ENCODE results near the gene IFT43. TPM values are rescaled to one million over a fixed set of nuclear protein-coding genes. Genes with fewer than 3 reads are reported as not detected.

IFT43 gene
- total and polyA plus RNA-seq, 4 donors: 42.1 to 64.0 (median 53.4) TPM

DNA sequence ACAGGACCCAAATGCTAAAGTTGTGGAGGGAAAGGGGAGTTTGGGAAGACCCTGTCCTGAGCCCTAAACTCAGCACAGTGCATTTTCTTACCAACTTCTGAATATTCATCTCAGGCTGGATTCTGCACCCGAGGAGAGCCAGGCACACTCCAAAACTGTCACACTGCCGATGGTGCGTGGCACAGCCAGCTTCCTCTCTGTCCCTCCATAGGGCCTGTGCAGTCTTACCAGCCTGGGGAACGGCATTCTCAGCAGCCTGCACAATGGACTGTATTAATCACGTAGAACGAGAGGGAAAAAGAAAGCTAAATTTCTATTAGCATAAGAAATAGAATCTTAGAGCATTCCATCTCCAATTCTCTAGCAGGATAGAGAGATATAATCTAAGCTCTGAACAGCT, 94.9 kb downstream of the IFT43 start:
- ATAC-seq (ENCODE audit: low FRiP score) (no peak), DNase-seq (no peak)
- H3K27me3 ChIP-seq (ENCODE audit: control insufficient read depth in 1 of 2, insufficient read depth in 2 of 2, low read length in 1 of 2): no peaks in the 10 kb centered on the region
- H3K36me3 ChIP-seq (ENCODE audit: control insufficient read depth in 1 of 2, insufficient read depth in 2 of 2, low read length in 1 of 2): peaks cover 0 to 7% of the 10 kb centered on the region in 2 donors
- H3K4me1 ChIP-seq (ENCODE audit: control insufficient read depth in 1 of 2, insufficient read depth in 2 of 2, low read length in 2 of 2): no peaks in the 10 kb centered on the region
- no peak overlapping the region for H3K4me3 ChIP-seq (ENCODE audit: low read length in 2 of 2)
- WGBS, 2 donors: 52 to 53% methylated on average over 6 of the region's 6 CpGs
- no peak overlapping the region for H3K27ac ChIP-seq (ENCODE audit: low read depth in 1 of 2, low read length in 2 of 2)
- intact Hi-C loops (cut with DNase I): no loop called here
- H3K9me3 ChIP-seq (ENCODE audit: control insufficient read depth, low read length): no peaks in the 10 kb centered on the region

DNA sequence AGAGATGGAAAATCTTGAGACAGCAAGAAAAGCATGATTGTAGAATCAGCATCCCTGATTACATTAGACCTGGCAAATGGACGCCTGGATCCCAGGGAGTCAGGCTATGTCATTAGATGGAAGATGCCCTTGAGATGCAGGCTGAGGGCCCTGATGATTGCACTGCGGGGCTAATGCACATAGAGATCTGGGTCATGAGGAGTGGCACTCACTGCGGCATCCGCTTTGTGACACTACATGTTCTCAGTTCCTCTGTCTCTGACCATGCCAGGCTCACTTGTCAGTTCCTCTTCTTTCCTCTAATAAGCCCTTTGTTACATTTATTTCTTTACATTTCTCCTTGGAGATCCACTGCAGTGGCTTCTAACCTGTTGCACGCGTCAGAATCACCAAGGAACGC, 96.1 kb downstream of the IFT43 start:
- DNase-seq: no peak
- Histone ChIP-seq H3K27ac (ENCODE audit: low read depth in 1 of 2, low read length in 2 of 2) (no peak overlapping the region), H3K4me1 (ENCODE audit: control insufficient read depth in 1 of 2, insufficient read depth in 2 of 2, low read length in 2 of 2) (no peaks in the 10 kb centered on the region), H3K9me3 (ENCODE audit: control insufficient read depth, low read length) (no peaks in the 10 kb centered on the region), H3K36me3 (ENCODE audit: control insufficient read depth in 1 of 2, insufficient read depth in 2 of 2, low read length in 1 of 2) (peaks cover 0 to 7% of the 10 kb centered on the region in 2 donors), H3K4me3 (ENCODE audit: low read length in 2 of 2) (no peak overlapping the region), H3K27me3 (ENCODE audit: control insufficient read depth in 1 of 2, insufficient read depth in 2 of 2, low read length in 1 of 2) (no peaks in the 10 kb centered on the region)
- WGBS, 2 donors: 94 to 97% methylated on average over 7 of the region's 7 CpGs
- ATAC-seq (ENCODE audit: low FRiP score): no peak
- intact Hi-C loops (cut with DNase I): no loop called here

DNA sequence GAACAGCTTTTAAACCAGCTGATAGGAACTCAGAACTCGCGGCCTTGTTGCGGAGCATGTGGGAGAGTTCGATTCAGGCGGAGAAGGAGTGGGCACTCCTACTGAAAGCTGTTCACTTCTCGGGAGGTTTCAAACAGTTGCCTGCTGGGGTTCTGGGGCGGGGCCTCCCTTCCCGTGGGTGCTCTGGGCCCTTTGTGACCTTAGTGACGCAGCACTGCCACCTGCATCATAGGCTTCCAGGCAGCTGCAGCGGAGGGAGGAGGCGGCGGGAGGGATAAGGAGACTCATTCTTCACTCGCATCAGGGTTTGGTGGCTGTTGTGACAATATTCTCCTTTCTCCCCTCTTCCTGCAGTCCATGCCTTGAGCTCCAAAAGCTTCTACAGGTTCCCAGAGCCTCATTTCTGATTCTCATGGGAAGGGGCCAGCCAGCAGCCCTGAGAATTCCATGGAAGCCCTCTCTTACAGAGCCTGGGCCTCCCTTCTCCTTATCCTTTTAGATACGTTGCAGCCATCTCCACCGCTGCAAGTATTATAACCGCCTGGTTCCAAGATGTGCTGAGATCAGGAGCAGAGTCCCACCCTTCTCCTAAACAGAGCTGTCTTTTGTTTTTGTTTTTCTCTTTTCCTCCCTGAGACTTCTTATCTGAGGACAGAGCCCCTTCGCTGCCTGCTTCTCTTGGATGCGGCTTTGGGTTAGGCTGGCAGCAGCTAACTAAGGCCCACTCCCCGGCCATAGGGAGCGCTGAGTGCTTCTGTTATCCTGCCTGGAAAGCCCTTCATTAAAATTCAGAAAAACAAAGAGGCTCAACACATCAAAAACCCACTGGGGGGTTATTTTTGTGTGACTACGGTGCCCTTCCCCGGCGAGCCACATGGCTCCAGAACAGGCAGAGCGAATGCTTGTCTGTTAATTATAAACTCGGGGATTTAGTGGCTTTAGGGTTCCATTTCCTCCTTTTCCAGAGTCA, 98.5 kb downstream of the IFT43 start:
- Histone ChIP-seq H3K27ac (ENCODE audit: low read depth in 1 of 2, low read length in 2 of 2) (no peak overlapping the region), H3K4me3 (ENCODE audit: low read length in 2 of 2) (no peak overlapping the region), H3K9me3 (ENCODE audit: control insufficient read depth, low read length) (no peaks in the 10 kb centered on the region), H3K36me3 (ENCODE audit: control insufficient read depth in 1 of 2, insufficient read depth in 2 of 2, low read length in 1 of 2) (peaks cover 0 to 7% of the 10 kb centered on the region in 2 donors), H3K4me1 (ENCODE audit: control insufficient read depth in 1 of 2, insufficient read depth in 2 of 2, low read length in 2 of 2) (no peaks in the 10 kb centered on the region), H3K27me3 (ENCODE audit: control insufficient read depth in 1 of 2, insufficient read depth in 2 of 2, low read length in 1 of 2) (no peaks in the 10 kb centered on the region)
- intact Hi-C loops (cut with DNase I): no loop called here
- 80 to 84% methylated on average over 25 of the region's 25 CpGs for WGBS, 2 donors
- ATAC-seq (ENCODE audit: low FRiP score) (no peak), DNase-seq (no peak)

DNA sequence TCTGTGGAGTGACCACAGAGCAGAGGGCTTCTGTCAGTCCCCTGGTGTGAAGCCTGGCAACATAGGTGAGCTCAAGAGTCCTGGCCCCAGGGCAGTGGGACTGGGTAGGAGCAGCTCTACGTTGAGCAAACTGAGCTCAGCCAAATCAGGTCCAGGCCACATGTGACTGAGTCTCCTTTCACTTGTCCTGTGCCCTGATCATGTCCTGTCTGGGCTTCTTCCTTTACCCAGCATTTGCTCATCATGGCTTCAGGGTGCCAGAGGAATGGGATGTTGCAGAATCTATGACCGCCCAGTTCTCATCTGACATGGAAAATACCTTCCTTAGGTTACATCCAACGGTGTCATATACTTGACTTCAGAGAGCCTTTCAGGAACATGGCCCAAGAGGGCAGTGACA, 99.8 kb downstream of the IFT43 start:
- H3K4me1 ChIP-seq (ENCODE audit: control insufficient read depth in 1 of 2, insufficient read depth in 2 of 2, low read length in 2 of 2): no peaks in the 10 kb centered on the region
- no peak overlapping the region for H3K27ac ChIP-seq (ENCODE audit: low read depth in 1 of 2, low read length in 2 of 2)
- intact Hi-C loops (cut with DNase I): no loop called here
- DNase-seq: no peak
- 78 to 84% methylated on average over 3 of the region's 3 CpGs for WGBS, 2 donors
- peaks cover 0 to 7% of the 10 kb centered on the region in 2 donors for H3K36me3 ChIP-seq (ENCODE audit: control insufficient read depth in 1 of 2, insufficient read depth in 2 of 2, low read length in 1 of 2)
- no peak for ATAC-seq (ENCODE audit: low FRiP score)
- H3K27me3 ChIP-seq (ENCODE audit: control insufficient read depth in 1 of 2, insufficient read depth in 2 of 2, low read length in 1 of 2): no peaks in the 10 kb centered on the region
- H3K9me3 ChIP-seq (ENCODE audit: control insufficient read depth, low read length): no peaks in the 10 kb centered on the region
- H3K4me3 ChIP-seq (ENCODE audit: low read length in 2 of 2): no peak overlapping the region

DNA sequence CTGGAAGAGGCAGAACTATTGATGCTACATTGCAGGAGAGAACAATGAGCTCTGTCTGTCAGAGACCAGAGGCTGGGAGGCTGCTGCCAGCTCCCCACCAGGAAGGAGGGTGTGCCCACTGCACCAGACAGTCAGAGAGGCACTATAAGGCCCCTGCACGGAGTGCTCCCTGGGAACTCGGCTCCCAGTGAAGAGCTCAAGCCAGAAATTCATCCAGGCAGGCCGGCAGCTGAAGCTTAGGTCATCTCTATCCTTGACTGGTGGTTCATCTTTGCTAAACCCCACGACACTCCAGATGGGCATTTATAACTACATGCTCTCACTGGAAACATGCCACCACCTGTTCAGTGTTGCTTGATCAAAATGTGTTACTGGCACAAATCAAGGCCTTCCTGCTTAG, 101.1 kb downstream of the IFT43 start:
- no peaks in the 10 kb centered on the region for H3K9me3 ChIP-seq (ENCODE audit: control insufficient read depth, low read length)
- intact Hi-C loops (cut with DNase I): no loop called here

DNA sequence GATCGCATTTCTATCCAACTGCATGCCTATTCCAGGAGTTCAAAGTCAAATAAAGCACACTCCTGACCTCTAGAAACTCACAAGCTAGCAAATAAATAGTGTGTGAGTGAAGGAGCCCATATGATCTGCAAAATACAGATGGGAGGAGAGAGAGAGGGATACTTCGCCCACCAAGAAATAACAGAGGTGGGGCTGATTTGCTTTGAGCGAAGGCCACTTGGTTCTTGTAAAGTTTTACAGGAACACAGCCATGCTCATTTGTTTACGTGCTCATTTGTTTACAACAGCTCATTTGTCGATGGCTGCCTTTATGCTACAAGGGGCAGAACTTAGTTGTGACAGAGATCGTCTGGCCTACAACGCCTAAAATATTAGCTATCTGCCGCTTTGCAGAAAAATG, 102.8 kb downstream of the IFT43 start:
- ATAC-seq (ENCODE audit: low FRiP score) (no peak), DNase-seq (no peak)
- H3K27ac ChIP-seq (ENCODE audit: low read depth in 1 of 2, low read length in 2 of 2): no peak overlapping the region
- H3K4me3 ChIP-seq (ENCODE audit: low read length in 2 of 2): no peak overlapping the region
- peaks cover 0 to 3% of the 10 kb centered on the region in 2 donors for H3K36me3 ChIP-seq (ENCODE audit: control insufficient read depth in 1 of 2, insufficient read depth in 2 of 2, low read length in 1 of 2)
- no peaks in the 10 kb centered on the region for H3K4me1 ChIP-seq (ENCODE audit: control insufficient read depth in 1 of 2, insufficient read depth in 2 of 2, low read length in 2 of 2)
- intact Hi-C loops (cut with DNase I): no loop called here
- 82 to 84% methylated on average over 8 of the region's 8 CpGs for WGBS, 2 donors
- no peaks in the 10 kb centered on the region for H3K9me3 ChIP-seq (ENCODE audit: control insufficient read depth, low read length)
- H3K27me3 ChIP-seq (ENCODE audit: control insufficient read depth in 1 of 2, insufficient read depth in 2 of 2, low read length in 1 of 2): no peaks in the 10 kb centered on the region

More for the DNA sequence above, 101.1 kb downstream of the IFT43 start:
- H3K36me3 ChIP-seq (ENCODE audit: control insufficient read depth in 1 of 2, insufficient read depth in 2 of 2, low read length in 1 of 2): peaks cover 0 to 7% of the 10 kb centered on the region in 2 donors
- H3K27me3 ChIP-seq (ENCODE audit: control insufficient read depth in 1 of 2, insufficient read depth in 2 of 2, low read length in 1 of 2): no peaks in the 10 kb centered on the region
- no peak overlapping the region for H3K27ac ChIP-seq (ENCODE audit: low read depth in 1 of 2, low read length in 2 of 2)
- DNase-seq (no peak), ATAC-seq (ENCODE audit: low FRiP score) (no peak)
- no peak overlapping the region for H3K4me3 ChIP-seq (ENCODE audit: low read length in 2 of 2)
- WGBS, 2 donors: 74 to 84% methylated on average over 4 of the region's 4 CpGs
- no peaks in the 10 kb centered on the region for H3K4me1 ChIP-seq (ENCODE audit: control insufficient read depth in 1 of 2, insufficient read depth in 2 of 2, low read length in 2 of 2)

DNA sequence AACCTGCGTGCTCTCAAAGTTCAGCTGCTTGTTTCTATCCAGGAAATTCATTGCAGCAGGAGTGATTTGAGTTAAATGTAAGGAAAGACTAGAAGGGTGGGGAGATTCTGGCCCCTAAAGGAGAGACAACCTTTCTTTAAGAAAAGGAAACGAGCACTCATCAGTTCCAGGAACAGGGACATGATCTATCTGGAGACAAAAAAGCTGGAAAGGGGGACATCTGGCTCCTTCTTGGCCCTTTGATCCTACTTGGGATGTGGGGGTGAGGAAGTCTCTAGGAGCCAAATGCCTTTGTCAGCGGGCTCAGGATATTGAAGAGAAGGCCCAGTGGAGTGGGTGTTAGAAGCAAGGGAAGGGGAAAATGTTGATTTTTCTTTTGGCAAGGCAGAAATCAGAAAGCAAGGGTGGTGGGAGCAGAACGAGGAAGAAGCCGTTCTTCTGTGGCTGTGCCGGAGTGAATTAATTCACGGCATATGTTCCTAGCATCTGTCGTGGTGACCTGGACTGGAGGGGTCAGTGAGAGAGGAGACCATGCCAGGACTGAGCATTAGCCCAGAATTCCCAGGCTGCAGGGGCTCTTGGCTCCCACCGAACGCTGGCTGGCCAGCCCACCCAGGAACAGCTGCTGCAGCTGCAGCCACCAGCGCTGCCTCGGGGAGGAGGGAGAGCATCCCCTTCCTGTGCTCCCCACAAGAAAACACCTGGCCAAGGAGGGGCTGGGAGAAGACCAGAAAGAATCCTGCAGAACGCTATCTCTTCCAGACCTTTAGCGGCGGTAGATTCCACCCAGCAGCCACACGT, 103.4 kb downstream of the IFT43 start:
- Histone ChIP-seq H3K4me3 (ENCODE audit: low read length in 2 of 2) (no peak overlapping the region), H3K36me3 (ENCODE audit: control insufficient read depth in 1 of 2, insufficient read depth in 2 of 2, low read length in 1 of 2) (peaks cover 0 to 1% of the 10 kb centered on the region in 2 donors), H3K27ac (ENCODE audit: low read depth in 1 of 2, low read length in 2 of 2) (no peak overlapping the region), H3K27me3 (ENCODE audit: control insufficient read depth in 1 of 2, insufficient read depth in 2 of 2, low read length in 1 of 2) (no peaks in the 10 kb centered on the region), H3K4me1 (ENCODE audit: control insufficient read depth in 1 of 2, insufficient read depth in 2 of 2, low read length in 2 of 2) (no peaks in the 10 kb centered on the region), H3K9me3 (ENCODE audit: control insufficient read depth, low read length) (no peaks in the 10 kb centered on the region)
- intact Hi-C loops (cut with DNase I): no loop called here
- WGBS, 2 donors: 49 to 57% methylated on average over 15 to 16 of the region's 16 CpGs
- no peak for DNase-seq
- ATAC-seq (ENCODE audit: low FRiP score): no peak

DNA sequence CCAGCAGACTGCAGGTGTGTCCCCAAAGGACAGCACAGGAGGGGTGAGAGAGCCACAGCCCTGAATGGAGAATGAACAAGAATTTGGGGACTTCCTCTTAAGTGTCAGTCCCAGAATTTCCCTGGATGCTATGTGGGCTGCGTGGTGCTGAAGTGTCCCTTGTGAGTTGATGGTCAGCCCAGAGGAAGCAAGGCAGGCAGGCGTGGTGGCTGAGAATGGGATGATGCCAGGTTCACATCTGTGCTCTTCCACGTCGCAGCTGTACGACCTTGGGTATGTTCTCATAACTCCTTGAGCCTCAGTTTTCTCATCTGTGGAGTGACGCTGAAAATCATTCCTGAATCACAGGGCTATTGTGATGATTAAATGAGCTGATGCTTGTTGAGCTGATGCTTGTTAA, 104.0 kb downstream of the IFT43 start:
- no peak for DNase-seq
- Histone ChIP-seq H3K27me3 (ENCODE audit: control insufficient read depth in 1 of 2, insufficient read depth in 2 of 2, low read length in 1 of 2) (no peaks in the 10 kb centered on the region), H3K9me3 (ENCODE audit: control insufficient read depth, low read length) (no peaks in the 10 kb centered on the region), H3K4me3 (ENCODE audit: low read length in 2 of 2) (no peak overlapping the region), H3K27ac (ENCODE audit: low read depth in 1 of 2, low read length in 2 of 2) (no peak overlapping the region), H3K4me1 (ENCODE audit: control insufficient read depth in 1 of 2, insufficient read depth in 2 of 2, low read length in 2 of 2) (no peaks in the 10 kb centered on the region), H3K36me3 (ENCODE audit: control insufficient read depth in 1 of 2, insufficient read depth in 2 of 2, low read length in 1 of 2) (no peaks in the 10 kb centered on the region)
- 80% methylated on average over 6 of the region's 6 CpGs for WGBS, 2 donors
- no peak for ATAC-seq (ENCODE audit: low FRiP score)
- intact Hi-C loops (cut with DNase I): no loop called here

All from aorta (tissue), 5 donors.